Esophagus muscularis mucosa (tissue), 3 donors: ENCODE measurements around the gene ERLIN1.

Experiments used
- CTCF ChIP-seq, 3 experiments: fragments of 200-600 bp in 2 of 3; fragments of 450-650 bp in 1 of 3; sonication (generic) in 2 of 3; IDR thresholded peaks; one replicate each; pipeline ENCODE4 v1.5.1; 2017 to 2019; ENCODE audit warnings: antibody characterized with exemption in 3 of 3, mild to moderate bottlenecking in 2 of 3, moderate library complexity in 1 of 3
- EP300 ChIP-seq: sonication (generic); formaldehyde crosslinking; IDR thresholded peaks from one replicate; pipeline ENCODE4 v1.6.1; 2017; ENCODE audit warnings: antibody characterized with exemption

DNA sequence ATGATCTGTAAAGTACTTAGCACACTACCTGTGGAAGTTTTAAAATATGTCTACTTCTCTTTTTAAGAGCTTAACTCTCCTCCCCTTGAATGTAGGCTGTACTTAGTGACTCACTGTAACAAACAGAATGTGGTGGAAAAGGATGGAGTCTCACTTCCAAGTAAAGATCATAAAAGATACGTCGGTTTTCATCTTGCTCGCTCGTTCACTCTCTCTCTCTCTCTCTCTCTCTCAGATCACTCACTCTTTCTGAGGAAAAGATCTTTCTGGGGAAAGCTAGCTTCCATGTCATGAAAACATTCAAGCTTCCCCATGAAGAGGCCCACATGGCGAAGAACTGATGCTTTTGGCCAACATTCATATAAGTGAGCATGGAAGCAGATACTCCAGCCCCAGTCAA, 38.0 kb upstream of the ERLIN1 start:
- no peak for TF ChIP-seq CTCF (IDR thresholded peaks at IDR 0.05)
- TF ChIP-seq EP300: no peak
